Islet precursor cell (in vitro differentiated cells): ENCODE results near the gene KRT81.
"Not testable (repeated sequence)": the region's sequence is repeated elsewhere in the genome, so short reads cannot be mapped to it uniquely, and the experiment has no call there.

Experiments
- DNase-seq: peaks from one replicate; pipeline ENCODE4 v3.0.0-alpha.2; 2018

KRT81 gene

DNA sequence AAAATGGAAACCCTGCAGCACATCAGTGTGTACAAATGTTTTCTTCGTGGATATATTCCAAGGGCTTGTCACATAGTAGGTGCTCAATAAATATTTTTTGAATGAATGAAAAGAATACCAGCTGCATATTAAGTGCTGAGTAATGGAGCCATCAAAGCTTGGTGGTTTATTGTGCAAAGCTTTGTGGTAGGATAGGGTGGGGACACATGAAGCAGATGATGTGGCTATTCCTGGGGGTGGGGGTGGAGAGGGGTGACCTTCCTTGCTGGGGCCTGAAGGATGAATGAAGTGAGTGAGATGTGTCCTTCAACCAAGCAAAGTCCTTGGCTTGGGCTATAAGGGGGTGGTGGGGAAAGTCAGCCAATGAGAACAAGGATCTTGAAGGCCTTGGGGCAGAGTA, 4.3 kb upstream of the KRT81 start:
- DNase-seq = peak; percentile 19

DNA sequence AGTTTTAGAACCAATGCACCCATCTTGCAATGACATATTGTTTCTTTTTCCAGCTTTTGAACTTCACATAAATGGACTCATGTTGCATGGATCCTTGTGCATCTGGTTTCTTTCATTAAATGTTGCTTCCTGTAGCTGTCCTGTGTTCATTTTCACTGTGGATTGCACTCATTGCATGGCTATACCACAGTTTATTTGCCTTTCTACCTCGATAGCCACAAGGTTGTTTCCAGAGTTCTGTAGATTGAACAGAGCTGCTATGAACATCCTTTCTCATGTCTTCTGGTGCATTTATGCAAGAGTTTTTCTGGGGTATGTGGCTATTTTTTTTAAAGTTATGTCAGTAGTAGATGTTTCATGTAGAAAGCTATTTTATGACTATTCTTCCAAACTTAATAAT, 3.5 kb upstream of the KRT81 start:
- no peak for DNase-seq

GRCh38 chr12:52293926-52294325, 2.6 kb upstream of the KRT81 start:
- peak; percentile 35 for DNase-seq

- not testable (repeated sequence) for DNase-seq
Measured at GRCh38 chr12:52290483-52291134, 725 bp downstream of the KRT81 start.

GRCh38 chr12:52287816-52288805, 3.2 kb downstream of the KRT81 start:
- DNase-seq = peak; percentile 70

- peak; percentile 47 for DNase-seq
Measured at GRCh38 chr12:52286857-52287785, 4.2 kb downstream of the KRT81 start.

DNA sequence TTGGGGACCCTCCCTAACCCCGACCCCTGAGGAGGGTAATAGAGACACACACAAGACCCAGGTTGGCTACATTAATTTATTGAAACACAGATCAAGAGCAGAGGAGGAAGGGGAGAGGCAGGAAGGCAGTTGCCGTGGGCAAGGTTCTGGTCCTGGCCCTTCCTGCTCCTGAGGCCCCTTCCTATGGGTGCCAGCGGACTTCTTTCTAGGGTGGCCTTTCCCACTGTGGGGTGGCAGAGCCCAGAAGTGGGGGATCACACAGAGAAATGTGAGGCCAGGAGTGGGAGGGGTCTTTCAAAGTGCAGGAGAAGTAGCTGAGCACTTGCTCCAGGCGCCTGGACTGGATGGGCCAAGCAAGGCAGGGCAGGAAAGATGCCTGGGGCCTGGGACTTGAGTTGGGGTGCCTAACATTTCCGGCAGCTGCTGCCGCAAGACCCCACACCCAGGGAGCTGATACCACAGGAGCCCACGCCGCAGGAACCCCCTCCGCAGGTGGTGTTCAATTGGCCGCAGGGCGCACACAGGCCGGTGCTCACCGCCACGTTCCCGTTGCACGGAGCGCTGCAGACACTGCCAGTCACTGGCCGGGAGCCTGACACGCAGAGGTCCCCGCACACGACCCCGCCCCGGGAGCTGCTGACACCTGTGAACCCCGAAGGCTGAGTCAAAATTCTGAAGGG, 5.3 kb downstream of the KRT81 start:
- peak; percentile 50 for DNase-seq

- peak; percentile 30 for DNase-seq
Measured at GRCh38 chr12:52285172-52285745, 6.1 kb downstream of the KRT81 start.

DNA sequence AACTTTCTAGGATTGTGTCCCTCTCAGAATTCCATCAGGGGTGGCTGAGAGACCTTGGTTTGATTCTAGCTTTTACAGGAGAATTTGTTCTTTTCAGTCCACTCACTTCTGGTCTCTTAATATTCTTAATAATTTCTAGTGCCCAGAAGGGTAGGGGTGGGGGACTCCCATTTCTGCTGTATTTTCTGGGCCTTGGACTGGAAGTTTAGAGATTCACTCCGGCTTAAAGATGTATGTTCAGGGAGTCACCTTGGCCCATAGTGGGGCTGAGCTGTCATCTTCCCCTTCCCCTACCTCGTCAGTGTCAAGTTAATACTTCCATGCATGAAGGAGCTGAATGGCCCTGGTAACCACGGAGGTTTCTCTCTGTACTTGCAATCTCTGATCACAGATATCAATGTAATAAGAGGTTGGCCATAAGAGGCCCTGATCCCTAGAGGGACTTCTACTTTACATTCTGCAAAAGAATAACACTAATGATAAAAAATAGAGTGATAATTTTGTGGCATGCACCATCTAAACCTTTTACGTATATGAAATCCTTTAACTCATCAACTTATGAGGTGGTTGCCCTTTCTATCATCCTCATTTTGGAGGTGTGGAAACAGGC, 6.7 kb downstream of the KRT81 start:
- DNase-seq = peak; percentile 32

- peak; percentile 96 for DNase-seq
Measured at GRCh38 chr12:52280796-52281560, 10.4 kb downstream of the KRT81 start.

- DNase-seq = peak; percentile 64
Measured at GRCh38 chr12:52280319-52280795, 11.0 kb downstream of the KRT81 start.

GRCh38 chr12:52279422-52280318, 11.7 kb downstream of the KRT81 start:
- peak; percentile 49 for DNase-seq

DNA sequence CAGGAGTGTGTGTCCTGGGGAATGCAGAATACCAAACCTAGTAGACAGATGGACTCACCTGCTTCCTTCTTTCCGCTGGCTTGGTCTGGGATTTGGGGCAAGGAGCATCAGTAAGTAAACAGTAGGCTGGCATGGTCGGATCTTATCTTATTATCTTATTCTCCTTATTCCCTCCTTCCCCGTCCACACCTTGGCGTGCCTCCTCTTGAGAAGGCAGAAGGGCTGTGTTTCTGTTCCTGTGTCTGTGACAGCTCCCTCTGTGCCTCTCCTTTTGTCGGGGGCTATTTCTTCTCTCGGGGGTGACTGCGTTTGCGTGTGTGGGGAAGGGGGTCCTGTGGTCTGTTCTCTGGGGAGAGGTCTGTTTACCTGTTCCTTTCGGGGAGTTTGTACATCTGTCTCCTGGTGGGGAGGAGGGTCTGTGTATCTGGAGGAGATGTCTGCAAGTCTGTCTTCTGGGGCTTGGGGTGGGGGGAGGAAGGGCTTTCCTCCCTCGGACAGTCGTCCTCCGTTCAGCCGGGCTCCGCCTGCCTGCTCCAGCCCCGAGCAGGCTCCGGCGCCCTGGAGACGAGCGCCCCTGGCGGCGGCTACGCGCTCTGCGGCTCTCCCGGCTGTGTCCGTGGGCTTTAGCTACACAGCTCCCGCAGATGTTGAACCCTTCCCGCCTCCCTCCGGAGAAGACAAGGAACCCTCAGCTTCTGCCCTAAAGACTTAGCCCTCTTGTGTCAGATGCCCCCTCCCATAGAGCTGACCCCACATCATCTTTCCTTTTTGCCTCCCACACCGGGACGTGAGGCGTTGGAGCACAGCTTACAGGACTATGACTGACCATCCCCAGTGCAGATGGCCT, 12.5 kb downstream of the KRT81 start:
- peak; percentile 94 for DNase-seq

DNA sequence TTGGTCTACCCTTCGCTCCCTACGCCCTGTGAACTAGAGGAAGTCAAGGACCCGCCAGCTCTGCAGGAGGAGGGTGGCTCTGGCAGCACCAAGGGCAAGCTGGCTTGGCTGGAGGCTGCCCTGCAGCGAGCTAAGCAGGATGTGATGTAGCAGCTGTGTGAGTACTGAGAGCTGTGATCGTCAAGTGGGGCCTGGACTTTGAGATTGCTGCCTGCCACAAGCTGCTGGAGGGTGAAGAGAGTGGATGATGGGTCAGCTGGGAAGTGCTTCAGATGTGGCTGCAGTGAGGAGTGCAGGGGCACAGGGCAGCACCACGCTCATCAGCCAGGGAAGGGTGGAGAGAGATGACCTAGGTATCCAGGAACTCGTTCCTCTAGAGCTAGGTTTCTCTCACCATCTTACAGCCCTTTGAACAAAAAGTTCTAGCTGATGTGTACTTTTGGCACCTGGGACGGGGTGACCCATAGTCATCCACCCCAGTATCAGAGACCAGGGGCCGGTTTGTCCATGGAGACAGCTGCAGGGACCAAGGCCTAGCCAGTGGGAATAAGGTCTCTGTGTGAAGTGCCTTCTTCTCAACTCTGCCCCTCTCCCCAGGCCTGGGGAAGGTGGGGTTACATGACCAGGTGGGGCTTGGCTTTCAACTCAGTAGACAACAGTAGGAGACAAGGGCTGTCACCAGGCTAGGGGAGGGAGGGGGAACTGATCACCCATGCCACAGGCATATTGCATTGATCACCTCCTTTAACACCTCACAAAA, 13.7 kb downstream of the KRT81 start:
- DNase-seq = peak; percentile 55

DNA sequence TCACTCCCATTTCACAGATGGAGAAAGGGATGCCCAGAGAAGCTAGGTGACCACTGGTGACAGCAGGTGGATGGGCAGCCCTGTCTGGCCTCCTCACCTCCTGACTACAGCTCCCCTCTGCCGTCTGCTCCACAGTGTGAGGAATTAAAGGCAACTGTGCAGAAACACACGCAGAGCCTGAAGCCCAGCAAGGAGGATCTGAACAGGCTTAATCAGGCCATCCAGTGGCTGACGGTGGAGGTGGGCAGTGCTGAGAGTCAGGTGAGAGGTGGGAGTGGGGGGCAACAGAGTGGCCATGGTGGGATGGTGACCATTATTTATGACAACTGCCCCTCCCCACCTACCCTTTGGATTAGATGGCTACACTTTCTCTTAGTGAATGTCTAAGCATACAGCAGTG, 15.6 kb downstream of the KRT81 start:
- peak; percentile 42 for DNase-seq

GRCh38 chr12:52274521-52275120, 16.7 kb downstream of the KRT81 start, which contains the start of gene KRT86:
Gene KRT86 (plus strand): TSS chr12:52274645. CDS start chr12:52301917, 27,272 bp downstream.
- peak; percentile 50 for DNase-seq

GRCh38 chr12:52271158-52271557, 20.2 kb downstream of the KRT81 start:
- DNase-seq = no peak
